Stimulated activated CD8-positive, alpha-beta memory T cell treated with anti-CD3 and anti-CD28 coated beads, Interleukin-2, amount 100 ng/mL, for 1 hour (primary cell): ENCODE results near the gene PEAR1.

Experiments used
- DNase-seq, 2 donors: peaks; one replicate each; pipeline ENCODE4 v3.0.0-alpha.2; 2020; ENCODE audit warnings: low read depth in 2 of 2

PEAR1 gene, protein sequence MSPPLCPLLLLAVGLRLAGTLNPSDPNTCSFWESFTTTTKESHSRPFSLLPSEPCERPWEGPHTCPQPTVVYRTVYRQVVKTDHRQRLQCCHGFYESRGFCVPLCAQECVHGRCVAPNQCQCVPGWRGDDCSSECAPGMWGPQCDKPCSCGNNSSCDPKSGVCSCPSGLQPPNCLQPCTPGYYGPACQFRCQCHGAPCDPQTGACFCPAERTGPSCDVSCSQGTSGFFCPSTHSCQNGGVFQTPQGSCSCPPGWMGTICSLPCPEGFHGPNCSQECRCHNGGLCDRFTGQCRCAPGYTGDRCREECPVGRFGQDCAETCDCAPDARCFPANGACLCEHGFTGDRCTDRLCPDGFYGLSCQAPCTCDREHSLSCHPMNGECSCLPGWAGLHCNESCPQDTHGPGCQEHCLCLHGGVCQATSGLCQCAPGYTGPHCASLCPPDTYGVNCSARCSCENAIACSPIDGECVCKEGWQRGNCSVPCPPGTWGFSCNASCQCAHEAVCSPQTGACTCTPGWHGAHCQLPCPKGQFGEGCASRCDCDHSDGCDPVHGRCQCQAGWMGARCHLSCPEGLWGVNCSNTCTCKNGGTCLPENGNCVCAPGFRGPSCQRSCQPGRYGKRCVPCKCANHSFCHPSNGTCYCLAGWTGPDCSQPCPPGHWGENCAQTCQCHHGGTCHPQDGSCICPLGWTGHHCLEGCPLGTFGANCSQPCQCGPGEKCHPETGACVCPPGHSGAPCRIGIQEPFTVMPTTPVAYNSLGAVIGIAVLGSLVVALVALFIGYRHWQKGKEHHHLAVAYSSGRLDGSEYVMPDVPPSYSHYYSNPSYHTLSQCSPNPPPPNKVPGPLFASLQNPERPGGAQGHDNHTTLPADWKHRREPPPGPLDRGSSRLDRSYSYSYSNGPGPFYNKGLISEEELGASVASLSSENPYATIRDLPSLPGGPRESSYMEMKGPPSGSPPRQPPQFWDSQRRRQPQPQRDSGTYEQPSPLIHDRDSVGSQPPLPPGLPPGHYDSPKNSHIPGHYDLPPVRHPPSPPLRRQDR

GRCh38 chr1:156893048-156893953, at the start of gene PEAR1:
Gene PEAR1 (plus strand): TSS chr1:156893718. CDS start chr1:156903927, 10,209 bp downstream.
- no peak for DNase-seq

- DNase-seq = no peak
These were observed 49.4 kb upstream of the PEAR1 start for GRCh38 chr1:156844102-156844501.

DNA sequence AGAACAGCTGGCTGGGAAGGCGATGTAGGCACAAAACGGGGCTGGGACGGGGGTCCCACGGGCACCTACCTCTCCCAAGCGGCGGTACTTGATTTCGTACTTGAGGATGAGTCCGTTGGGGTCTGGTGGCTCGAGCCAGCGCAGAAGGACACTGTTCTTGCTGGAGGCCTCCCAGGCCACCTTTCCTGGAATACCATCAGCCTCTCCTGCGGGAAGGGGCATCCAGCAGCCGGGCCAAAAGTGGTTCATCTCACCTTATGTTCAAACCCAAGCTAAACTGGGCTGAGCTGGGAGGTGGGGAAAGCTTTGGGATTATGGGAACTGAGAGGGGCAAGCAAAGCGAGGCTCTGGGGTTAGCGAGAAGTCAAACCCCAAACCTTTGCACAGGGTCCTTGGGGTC, 48.9 kb upstream of the PEAR1 start:
- no peak for DNase-seq

DNA sequence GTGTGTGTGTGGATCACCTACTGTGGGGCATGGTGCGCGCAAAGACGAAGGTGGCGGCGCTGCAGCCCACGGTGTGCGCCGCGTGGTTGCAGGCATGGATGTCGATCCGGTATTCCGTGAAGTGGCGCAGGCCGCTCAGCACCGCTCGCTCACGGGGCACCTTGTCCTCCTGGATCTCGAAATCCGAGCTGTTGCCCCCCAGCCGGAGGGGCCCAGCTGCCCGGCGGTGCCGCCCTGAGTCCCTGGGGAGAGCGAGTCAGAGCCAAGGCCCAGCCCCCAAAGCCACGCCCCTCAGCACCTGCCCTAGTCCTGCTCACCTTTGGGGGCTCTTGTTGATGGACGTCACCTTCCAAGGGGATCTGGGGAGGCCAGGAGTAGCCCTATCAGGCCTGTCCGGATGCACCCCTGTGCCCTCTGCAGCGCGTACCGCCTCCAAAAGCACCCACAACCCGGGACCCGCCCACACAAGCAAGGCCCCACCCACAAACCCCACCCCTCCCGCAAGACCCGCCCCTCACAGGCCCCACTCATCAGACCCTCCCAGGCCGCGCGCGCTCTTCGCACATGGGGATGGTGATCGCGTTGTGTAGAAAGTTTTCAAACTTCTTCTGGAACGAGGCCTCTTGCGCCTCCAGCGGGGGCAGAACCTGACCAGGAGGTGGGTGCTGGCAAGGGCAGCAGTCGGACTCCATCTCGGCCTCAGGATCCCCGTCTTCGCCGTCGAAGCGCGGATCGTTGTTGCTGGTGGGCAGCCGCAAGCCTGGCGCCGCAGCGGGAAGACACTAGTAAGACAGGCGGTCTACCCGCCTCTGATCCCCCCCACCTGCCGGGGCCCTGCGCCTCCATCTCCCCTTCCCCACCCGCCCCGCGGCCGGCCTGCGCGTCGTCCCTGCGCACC, 48.2 kb upstream of the PEAR1 start:
- DNase-seq = no peak

GRCh38 chr1:156845953-156846545, 47.5 kb upstream of the PEAR1 start:
- no peak for DNase-seq

- no peak for DNase-seq
These were observed 46.9 kb upstream of the PEAR1 start for GRCh38 chr1:156846643-156847042.

DNA sequence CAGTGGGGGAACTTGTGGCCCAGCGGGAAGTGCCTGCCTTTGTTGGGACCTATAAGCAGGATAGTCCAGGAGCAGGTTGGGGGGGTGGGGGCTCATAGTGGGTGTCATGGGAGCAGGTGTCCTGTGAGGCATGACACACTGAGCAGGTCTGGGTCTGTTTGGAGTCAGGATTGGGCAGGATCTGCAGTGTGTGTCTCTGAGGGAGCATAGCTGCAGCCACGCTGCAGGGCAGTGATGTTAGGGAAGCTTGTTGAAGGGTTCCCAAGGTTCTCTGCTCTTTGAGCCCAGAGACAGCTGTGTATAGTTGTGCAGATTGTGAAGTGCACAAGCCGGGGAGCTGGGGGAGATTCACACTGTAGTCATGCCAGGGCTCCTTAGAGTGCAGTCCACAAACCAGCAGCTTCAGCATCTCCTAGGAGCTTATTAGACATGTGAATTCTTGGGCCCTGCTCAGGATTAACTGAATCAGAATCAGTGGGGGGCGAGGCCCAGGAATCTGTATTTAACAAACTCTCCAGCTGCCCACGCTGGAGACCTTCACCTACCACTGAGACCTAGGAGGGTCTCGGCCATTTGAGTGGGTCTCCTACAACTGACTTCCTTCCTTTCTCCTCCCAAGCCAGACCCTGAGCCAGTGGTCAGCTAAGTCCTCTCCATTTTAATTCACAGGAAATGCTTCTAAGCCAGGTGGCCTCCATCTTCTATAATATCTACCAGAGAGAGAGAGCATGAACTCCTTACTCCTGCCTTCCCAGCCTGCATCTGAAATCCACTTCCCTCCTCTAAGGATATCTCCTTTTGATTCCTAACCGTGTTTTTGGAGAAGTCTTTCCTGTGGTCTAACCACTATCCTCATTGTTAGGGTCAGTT, 45.7 kb upstream of the PEAR1 start:
- no peak for DNase-seq

DNA sequence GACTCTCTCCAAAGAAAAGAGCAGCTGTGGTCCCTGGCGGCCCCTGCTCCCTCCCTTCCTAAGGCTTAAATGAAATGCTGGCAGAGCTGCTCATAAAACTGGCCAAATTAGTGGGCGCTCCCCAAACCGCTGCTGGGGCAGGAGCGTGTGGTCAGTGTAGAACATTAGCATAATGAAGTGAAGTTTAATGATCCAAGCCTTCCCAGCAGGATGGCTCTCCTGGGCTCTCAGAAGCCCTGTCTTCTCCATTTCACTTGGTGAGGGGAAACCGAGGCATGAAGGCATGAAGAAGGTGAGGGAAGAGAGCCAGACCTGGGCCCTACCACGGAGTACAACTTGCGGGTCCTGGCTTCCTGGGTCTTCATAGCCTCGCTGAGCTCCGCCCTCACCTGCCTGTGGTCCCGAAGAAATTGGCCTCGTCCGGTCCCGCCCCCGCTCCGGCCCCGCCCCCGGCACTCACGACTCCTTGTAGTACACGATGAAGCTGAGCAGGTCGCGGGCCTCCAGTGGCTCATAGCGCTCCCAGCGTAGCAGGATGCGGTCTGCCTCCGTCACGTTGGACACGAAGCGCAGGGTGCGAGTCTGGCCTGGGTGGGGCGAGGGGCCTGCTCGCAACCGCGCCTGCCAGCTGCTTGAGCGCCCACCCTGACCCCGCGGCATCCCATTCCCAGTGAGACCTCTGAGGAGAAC, 44.9 kb upstream of the PEAR1 start:
- DNase-seq = peak; percentile 31 to 52

- DNase-seq = no peak
These were observed 44.4 kb upstream of the PEAR1 start for GRCh38 chr1:156849151-156849496.

GRCh38 chr1:156851779-156852417, 41.6 kb upstream of the PEAR1 start:
- no peak for DNase-seq

DNA sequence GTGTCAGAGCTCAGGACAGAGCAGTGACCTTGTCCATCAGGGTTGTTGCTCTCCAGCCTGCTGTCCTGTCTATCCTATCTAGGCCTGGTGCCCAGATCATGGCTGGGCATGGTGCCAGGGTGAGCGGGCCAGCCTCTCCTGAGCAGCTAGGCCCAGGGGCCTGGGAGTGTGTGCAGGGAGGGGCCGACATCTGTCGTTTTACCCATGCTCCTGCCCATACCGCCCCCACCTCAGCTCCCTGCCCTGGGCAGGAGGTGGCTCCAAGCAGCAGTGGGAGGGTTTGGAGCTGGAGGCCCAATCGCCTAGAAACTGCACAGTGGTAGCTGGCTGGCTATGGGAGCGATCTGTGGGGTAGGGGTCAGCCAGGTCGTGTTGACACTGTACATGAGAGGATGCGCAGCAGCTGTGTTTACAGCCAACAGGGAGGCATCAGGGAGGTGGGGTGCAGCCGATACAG, 41.1 kb upstream of the PEAR1 start:
- DNase-seq = no peak

DNA sequence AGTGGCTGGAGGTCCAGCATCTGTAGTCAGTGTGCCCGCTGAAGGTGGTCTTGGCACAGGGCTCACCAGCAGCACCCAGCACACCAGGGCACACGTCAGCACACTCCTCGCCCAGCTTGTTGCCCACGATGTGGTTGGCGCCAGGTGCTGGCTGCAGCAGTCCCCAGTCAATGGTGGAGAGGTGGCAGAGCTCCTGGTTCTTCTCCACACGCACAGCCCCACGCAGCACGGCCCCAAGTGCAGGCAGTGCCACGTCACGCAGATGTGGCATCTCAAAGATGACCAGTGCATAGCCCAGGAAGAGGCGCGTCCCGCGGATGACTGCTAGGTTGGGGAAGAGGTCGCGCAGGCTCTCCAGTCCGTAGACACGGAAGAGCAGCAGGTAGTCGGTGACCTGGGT, 39.8 kb upstream of the PEAR1 start:
- DNase-seq = no peak

DNA sequence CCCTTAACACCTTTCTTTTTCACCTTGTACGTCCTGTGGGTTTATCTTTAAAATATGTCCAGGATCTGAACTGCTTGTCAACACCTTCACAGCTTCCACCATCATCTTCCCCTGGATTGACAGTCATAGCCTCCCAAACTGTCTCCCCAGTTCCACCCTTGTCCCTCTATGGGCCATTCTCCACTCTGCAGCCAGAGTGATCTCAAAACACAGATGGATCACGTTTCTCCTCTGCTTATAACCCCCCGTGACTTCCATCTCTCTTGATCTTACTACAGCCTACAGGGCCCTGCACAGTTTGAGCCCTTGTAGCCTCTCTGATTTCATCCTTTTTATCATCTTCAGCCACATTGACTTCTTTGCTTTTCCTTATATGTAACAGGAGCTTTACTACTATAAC, 38.9 kb upstream of the PEAR1 start:
- no peak for DNase-seq

- DNase-seq = no peak
These were observed 37.2 kb upstream of the PEAR1 start for GRCh38 chr1:156856282-156856785.

DNA sequence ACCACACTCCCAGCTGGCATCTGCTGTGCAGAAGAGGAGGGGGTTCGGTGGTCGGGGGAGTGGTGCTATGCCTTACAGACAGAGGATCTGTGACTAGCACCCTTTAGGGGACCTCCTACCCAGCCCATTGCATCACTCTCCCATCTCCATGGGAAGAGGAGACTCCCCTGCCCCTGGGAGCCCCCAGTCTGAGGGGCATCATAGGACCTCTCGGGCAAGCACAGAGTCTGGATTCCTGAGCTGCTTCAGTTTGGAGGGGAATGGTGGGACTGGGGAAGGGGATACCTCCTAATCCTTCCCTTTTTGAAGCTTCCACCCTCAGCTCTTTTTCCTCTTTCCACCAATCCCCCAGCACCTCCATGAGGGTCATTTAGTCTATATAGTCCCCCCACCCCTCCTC, 36.0 kb upstream of the PEAR1 start:
- DNase-seq = no peak

DNA sequence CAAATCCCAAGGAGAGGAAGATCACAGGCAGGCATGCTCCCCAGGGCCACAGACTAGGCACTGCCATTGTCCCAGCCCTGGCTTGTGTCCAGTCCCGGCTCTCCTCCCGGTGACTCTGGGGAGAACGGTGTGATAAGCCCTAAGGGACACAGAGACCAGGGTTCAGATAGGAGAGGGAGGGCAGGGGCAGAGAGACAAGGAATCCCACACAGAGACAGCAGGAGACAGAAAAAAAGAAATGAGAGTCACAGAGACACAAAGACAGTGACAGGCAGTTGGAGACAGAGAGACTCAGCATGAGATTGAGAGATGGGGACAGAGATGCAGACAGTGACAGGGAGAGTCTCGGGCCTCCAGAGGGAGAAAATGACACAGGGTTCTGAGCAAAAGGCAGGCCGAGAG, 35.0 kb upstream of the PEAR1 start:
- no peak for DNase-seq

DNA sequence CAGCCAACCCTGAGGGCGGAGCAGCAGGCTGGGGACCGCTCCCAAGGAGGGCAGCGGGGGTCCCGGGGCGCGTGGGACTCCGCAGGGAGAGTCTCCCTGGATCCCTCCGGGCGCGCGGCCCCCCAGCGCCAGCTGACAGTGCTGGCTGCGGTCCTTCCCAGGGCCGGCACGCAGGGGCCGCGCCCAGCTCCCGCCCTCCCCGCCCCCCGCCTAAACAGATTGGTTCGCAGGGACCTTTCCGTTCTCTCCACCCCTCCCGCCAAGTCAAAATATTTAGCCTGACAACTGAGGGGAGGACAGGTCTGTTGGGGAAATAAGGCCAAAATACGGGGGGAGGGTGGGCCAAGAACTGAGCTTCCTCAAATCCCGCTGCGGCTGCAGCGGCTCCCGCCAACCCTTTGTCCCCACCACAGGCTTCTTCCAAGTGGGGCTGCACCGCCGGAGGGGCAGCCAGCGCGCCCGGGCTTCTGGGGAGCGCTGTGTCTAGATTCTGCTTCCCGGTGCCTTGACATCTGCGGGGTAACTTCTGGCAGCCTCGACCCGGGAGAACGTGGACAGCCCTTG, 34.5 kb upstream of the PEAR1 start, which contains the start of gene INSRR:
Gene INSRR (minus strand): TSS at position 159 of the 564 bp plus-strand sequence. CDS start 496 bp downstream, outside the sequence.
- no peak for DNase-seq
